CD4-positive, alpha-beta memory T cell (primary cell): ENCODE results near the gene CCT6A. TPM values are rescaled to one million over a fixed set of nuclear protein-coding genes. Genes with fewer than 3 reads are reported as not detected.
"Not testable (repeated sequence)": the region's sequence is repeated elsewhere in the genome, so short reads cannot be mapped to it uniquely, and the experiment has no call there.

Experiments
- CTCF ChIA-PET: fragments of 350-600 bp; sonication (Branson Sonifier 250); formaldehyde crosslinking; loops from one replicate; lab custom pipeline; 2021; ENCODE audit warnings: inconsistent platforms; ENCODE audit not compliant: partially characterized antibody; lab: Charles Lee
- POLR2A ChIA-PET: fragments of 350-600 bp; sonication (Branson Sonifier 250); formaldehyde crosslinking; loops from one replicate; lab custom pipeline; 2021; ENCODE audit not compliant: partially characterized antibody; lab: Charles Lee
- DNase-seq, 5 donors: peaks; one replicate each; pipeline versions ENCODE4 v3.0.0 to v3.0.0-alpha.2; 2020 to 2022; ENCODE audit warnings: mixed read lengths in 1 of 5
- H3K27ac ChIP-seq: one replicate; pipeline ENCODE4 v1.7.0; 2013; ENCODE audit warnings: low read depth, low read length
- H3K27me3 ChIP-seq: 2 replicates; pipeline ENCODE4 v1.7.0; 2013; ENCODE audit warnings: mild to moderate bottlenecking, low read length, moderate library complexity; ENCODE audit not compliant: insufficient read depth
- H3K36me3 ChIP-seq: 2 replicates; pipeline ENCODE4 v1.7.0; 2013; ENCODE audit warnings: mild to moderate bottlenecking, low read length, moderate library complexity; ENCODE audit not compliant: insufficient read depth
- H3K4me1 ChIP-seq: 2 replicates; pipeline ENCODE4 v1.7.0; 2013; ENCODE audit warnings: mild to moderate bottlenecking, low read length, moderate library complexity; ENCODE audit not compliant: insufficient read depth
- H3K4me3 ChIP-seq, 2 donors: one replicate each; pipeline ENCODE4 v1.7.0; 2013; ENCODE audit warnings: low read length in 2 of 2, mild to moderate bottlenecking in 1 of 2
- H3K9me3 ChIP-seq, 2 donors: one replicate each; pipeline ENCODE4 v1.7.0; 2013; ENCODE audit warnings: low read length in 2 of 2, control low read depth in 1 of 2; ENCODE audit not compliant: control insufficient read depth in 1 of 2
- H3K27ac Mint-ChIP-seq, 7 donors: one replicate each; pipeline ENCODE4 v1.8.0; 2020 to 2021; ENCODE audit warnings: mixed read lengths in 7 of 7, mild to moderate bottlenecking in 6 of 7, inconsistent platforms in 3 of 7, moderate library complexity in 3 of 7
- H3K27me3 Mint-ChIP-seq, 2 donors: one replicate each; pipeline ENCODE4 v1.8.0; 2020 to 2021; ENCODE audit warnings: mixed read lengths in 2 of 2
- H3K36me3 Mint-ChIP-seq, 2 donors: one replicate each; pipeline ENCODE4 v1.8.0; 2020 to 2021; ENCODE audit warnings: mixed read lengths in 2 of 2, inconsistent platforms in 1 of 2, mild to moderate bottlenecking in 1 of 2
- H3K4me1 Mint-ChIP-seq, 4 donors: one replicate each; pipeline ENCODE4 v1.8.0; 2020 to 2021; ENCODE audit warnings: mixed read lengths in 4 of 4, mild to moderate bottlenecking in 1 of 4
- H3K4me3 Mint-ChIP-seq, 8 donors: one replicate each; pipeline ENCODE4 v1.8.0; 2020 to 2021; ENCODE audit warnings: mixed read lengths in 8 of 8, mild to moderate bottlenecking in 7 of 8, moderate library complexity in 6 of 8, inconsistent platforms in 3 of 8
- H3K9me3 Mint-ChIP-seq, 8 donors: one replicate each; pipeline ENCODE4 v1.8.0; 2020 to 2021; ENCODE audit warnings: mixed read lengths in 8 of 8, mild to moderate bottlenecking in 5 of 8, inconsistent platforms in 3 of 8, moderate library complexity in 1 of 8
- intact Hi-C: fragments of 100-400 bp; cut with micrococcal nuclease; formaldehyde crosslinking; loops from one replicate; pipeline ENCODE4 v1.15.1; 2023
- polyA plus RNA-seq, 2 donors: library from polyadenylated mRNA; unstranded; fragments of 300-500 nt; fragmentation: Illumina TruSeq; gene quantifications; one replicate each; pipeline ENCODE4 v1.2.3, GENCODE V29; 2021
- total RNA-seq, 2 experiments: library from RNA; stranded (reverse); gene quantifications; one replicate each; pipeline ENCODE4 v1.2.3, GENCODE V29; 2021

CCT6A gene
- total RNA-seq = 10 to 100 TPM; 72.9 to 78.2 TPM
- polyA plus RNA-seq = 100 to 1,000 TPM in 1 of 2 donors, 10 to 100 TPM in 1; 94.7 to 113 TPM

- POLR2A ChIA-PET = interaction anchor here (0.8 to 5.9 kb wide), 9 partner anchors 9 to 686 kb away, joined by 4 to 87 read pairs (median 6); partner anchors contain the start of genes CHCHD2, LANCL2 and SUMF2
These were observed at the start of gene CCT6A, which contains the start of gene PSPH for GRCh38 chr7:56051339-56052191. Gene CCT6A (plus strand): TSS chr7:56051765. CDS start chr7:56051849, 84 bp downstream. Gene PSPH (minus strand): TSS chr7:56051444. CDS start chr7:56021212, 30,232 bp downstream.

DNA sequence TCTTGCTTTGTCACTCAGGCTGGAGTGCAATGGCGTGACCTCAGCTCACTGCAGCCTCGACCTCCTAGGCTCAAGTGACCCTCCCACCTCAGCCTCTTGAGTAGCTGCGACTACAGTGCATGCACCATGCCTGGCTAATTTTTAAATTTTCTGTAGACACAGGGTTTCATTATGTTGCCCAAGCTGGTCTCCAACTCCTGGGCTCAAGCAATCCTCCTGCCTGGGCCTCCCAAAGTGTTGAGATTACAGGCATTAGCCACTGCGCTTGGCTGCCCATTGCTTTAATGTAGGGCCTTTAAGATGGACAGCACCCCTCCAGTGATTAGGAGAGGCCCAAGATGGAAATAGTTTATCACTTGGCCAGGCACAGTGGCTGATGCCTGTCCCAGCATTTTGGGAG, 47.8 kb upstream of the CCT6A start:
- no peaks in the 10 kb centered on the region for H3K9me3 ChIP-seq
- no peak overlapping the region for H3K4me3 Mint-ChIP-seq
- H3K4me3 ChIP-seq = no peak overlapping the region
- no peaks in the 10 kb centered on the region for H3K36me3 ChIP-seq
- ChIA-PET POLR2A (no interaction called here), CTCF (interaction anchor here (0.9 to 14.6 kb wide), 7 partner anchors 9 to 363 kb away, joined by 3 to 240 read pairs (median 5); no protein-coding TSS in a partner anchor)
- H3K9me3 Mint-ChIP-seq = no peaks in the 10 kb centered on the region
- H3K27me3 Mint-ChIP-seq = no peaks in the 10 kb centered on the region
- peaks cover 0 to 4% (median 1%) of the 10 kb centered on the region in 4 donors for H3K4me1 Mint-ChIP-seq
- no peak for DNase-seq
- peaks cover 11 to 12% of the 10 kb centered on the region in 2 donors for H3K36me3 Mint-ChIP-seq
- H3K4me1 ChIP-seq = no peaks in the 10 kb centered on the region
- intact Hi-C loops = no loop called here
- H3K27me3 ChIP-seq = no peaks in the 10 kb centered on the region
- H3K27ac Mint-ChIP-seq = peak overlapping the region in 1 of 7 donors; percentile 70
- H3K27ac ChIP-seq = no peak overlapping the region

More at GRCh38 chr7:56051339-56052191, at the start of gene CCT6A, which contains the start of gene PSPH:
- CTCF ChIA-PET = interaction anchor here (1.1 to 2.5 kb wide), 6 partner anchors 10 to 52 kb away, joined by 3 to 8 read pairs (median 6); partner anchors contain the start of gene SUMF2
- H3K4me3 ChIP-seq = peak within 1 kb of the TSS; percentile 10 to 95
- H3K4me3 Mint-ChIP-seq = peak within 1 kb of the TSS; percentile 90 to 99 (median 96)
- H3K27me3 Mint-ChIP-seq = no peaks in the 10 kb centered on the region
- no peaks in the 10 kb centered on the region for H3K9me3 ChIP-seq
- peak within 1 kb of the TSS; percentile 82 for H3K27ac ChIP-seq
- H3K4me1 Mint-ChIP-seq = peaks cover 18 to 44% (median 28%) of the 10 kb centered on the region in 4 donors
- H3K27me3 ChIP-seq = no peaks in the 10 kb centered on the region
- intact Hi-C loops = loop anchor here (1.0 to 5.0 kb wide), 6 partner anchors 13 to 686 kb away; partner anchors contain the start of genes CHCHD2, LANCL2, MRPS17 and SUMF2
- peaks cover 7 to 34% of the 10 kb centered on the region in 2 donors for H3K36me3 Mint-ChIP-seq
- H3K27ac Mint-ChIP-seq = peak within 1 kb of the TSS; percentile 87 to 98 (median 96)
- peaks cover 41% of the 10 kb centered on the region for H3K4me1 ChIP-seq
- peaks cover 32% of the 10 kb centered on the region for H3K36me3 ChIP-seq
- no peaks in the 10 kb centered on the region for H3K9me3 Mint-ChIP-seq
- peak; percentile 82 to 89 (median 85) for DNase-seq

DNA sequence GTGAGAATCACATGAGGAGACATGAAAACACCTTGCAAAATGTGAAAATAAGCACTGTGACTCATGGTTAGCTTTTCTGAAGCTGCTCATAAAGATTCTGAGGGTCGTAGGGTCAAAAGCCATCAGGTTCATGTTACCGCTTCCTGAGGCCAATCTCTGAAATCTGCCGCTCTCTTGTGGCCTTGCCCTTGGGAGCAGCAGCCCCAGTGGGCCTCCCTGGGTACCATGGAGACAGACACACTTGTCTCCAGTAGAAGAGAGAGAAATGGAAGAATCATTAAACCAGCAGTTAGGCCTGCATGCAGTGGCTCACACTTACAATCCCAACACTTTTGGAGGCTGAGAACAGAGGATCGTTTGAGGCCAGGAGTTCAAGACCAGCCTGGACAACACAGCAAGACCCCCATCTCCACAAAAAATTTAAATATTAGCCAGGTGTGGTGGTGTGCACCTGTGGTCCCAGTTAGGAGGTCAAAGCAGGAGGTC, 44.4 kb upstream of the CCT6A start:
- H3K27me3 ChIP-seq = no peaks in the 10 kb centered on the region
- no peak for DNase-seq
- no peaks in the 10 kb centered on the region for H3K36me3 ChIP-seq
- ChIA-PET CTCF (interaction anchor here (0.7 to 14.6 kb wide), 8 partner anchors 7 to 67 kb away, joined by 3 to 240 read pairs (median 4); no protein-coding TSS in a partner anchor), POLR2A (no interaction called here)
- H3K36me3 Mint-ChIP-seq = no peaks in the 10 kb centered on the region
- no peaks in the 10 kb centered on the region for H3K9me3 ChIP-seq
- H3K4me3 Mint-ChIP-seq = no peak overlapping the region
- no peaks in the 10 kb centered on the region for H3K4me1 Mint-ChIP-seq
- H3K4me3 ChIP-seq = no peak overlapping the region
- no peak overlapping the region for H3K27ac ChIP-seq
- H3K27ac Mint-ChIP-seq = peak overlapping the region in 1 of 7 donors; percentile 13
- no peaks in the 10 kb centered on the region for H3K27me3 Mint-ChIP-seq
- no peaks in the 10 kb centered on the region for H3K4me1 ChIP-seq
- no peaks in the 10 kb centered on the region for H3K9me3 Mint-ChIP-seq
- intact Hi-C loops = no loop called here

GRCh38 chr7:56007891-56008290, 43.7 kb upstream of the CCT6A start:
- Histone ChIP-seq H3K4me1 (no peaks in the 10 kb centered on the region), H3K4me3 (no peak overlapping the region), H3K36me3 (no peaks in the 10 kb centered on the region), H3K27ac (no peak overlapping the region), H3K27me3 (no peaks in the 10 kb centered on the region), H3K9me3 (no peaks in the 10 kb centered on the region)
- POLR2A ChIA-PET = no interaction called here
- Mint-ChIP-seq H3K9me3 (no peaks in the 10 kb centered on the region), H3K27ac (peak overlapping the region in 2 of 7 donors; percentile 19 to 55), H3K4me3 (no peak overlapping the region), H3K36me3 (no peaks in the 10 kb centered on the region), H3K27me3 (no peaks in the 10 kb centered on the region), H3K4me1 (no peaks in the 10 kb centered on the region)
- no peak for DNase-seq
- intact Hi-C loops = no loop called here
- CTCF ChIA-PET = interaction anchor here (1.0 to 14.6 kb wide), 4 partner anchors 8 to 66 kb away, joined by 3 to 240 read pairs (median 4); no protein-coding TSS in a partner anchor

GRCh38 chr7:56009695-56010094, 41.9 kb upstream of the CCT6A start:
- no peaks in the 10 kb centered on the region for H3K27me3 ChIP-seq
- H3K4me3 ChIP-seq = no peak overlapping the region
- ChIA-PET CTCF (interaction anchor here (14.6 kb wide), 1 partner anchor 65 kb away, joined by 240 read pairs; no protein-coding TSS in a partner anchor), POLR2A (no interaction called here)
- Mint-ChIP-seq H3K27ac (peak overlapping the region in 1 of 7 donors; percentile 12), H3K27me3 (no peaks in the 10 kb centered on the region), H3K9me3 (no peaks in the 10 kb centered on the region), H3K36me3 (no peaks in the 10 kb centered on the region), H3K4me3 (no peak overlapping the region), H3K4me1 (no peaks in the 10 kb centered on the region)
- no peaks in the 10 kb centered on the region for H3K4me1 ChIP-seq
- DNase-seq = no peak
- H3K27ac ChIP-seq = no peak overlapping the region
- no peaks in the 10 kb centered on the region for H3K9me3 ChIP-seq
- intact Hi-C loops = no loop called here
- no peaks in the 10 kb centered on the region for H3K36me3 ChIP-seq

DNA sequence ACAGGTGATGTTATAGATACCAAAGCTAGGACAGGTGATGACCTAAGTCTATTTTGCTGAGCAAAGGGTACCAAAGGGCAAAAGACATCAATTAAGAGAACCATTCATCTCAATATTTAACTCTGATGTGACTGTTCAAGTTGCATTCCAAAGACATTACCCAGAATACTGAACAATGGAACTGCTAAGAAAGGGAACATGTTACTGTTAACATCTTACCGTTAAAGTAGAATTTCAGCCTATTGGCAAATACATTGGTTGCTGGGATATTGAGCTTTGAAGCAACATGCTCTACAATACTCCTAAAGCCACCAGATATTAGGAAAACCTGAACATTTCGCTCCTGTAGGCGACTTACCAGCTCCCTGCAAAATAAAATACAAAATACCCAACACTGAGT, 34.5 kb upstream of the CCT6A start:
- H3K4me1 ChIP-seq, H3K27me3 ChIP-seq, H3K9me3 Mint-ChIP-seq, POLR2A ChIA-PET, intact Hi-C loops, H3K4me1 Mint-ChIP-seq, DNase-seq, H3K36me3 ChIP-seq, H3K27me3 Mint-ChIP-seq, H3K4me3 Mint-ChIP-seq, H3K36me3 Mint-ChIP-seq, H3K27ac Mint-ChIP-seq, H3K27ac ChIP-seq, H3K4me3 ChIP-seq, CTCF ChIA-PET, H3K9me3 ChIP-seq: not testable (repeated sequence)

- H3K4me1 Mint-ChIP-seq = peaks cover 0 to 2% (median 0%) of the 10 kb centered on the region in 4 donors
- H3K9me3 ChIP-seq = no peaks in the 10 kb centered on the region
- no peaks in the 10 kb centered on the region for H3K36me3 ChIP-seq
- no peak overlapping the region for H3K4me3 ChIP-seq
- H3K4me3 Mint-ChIP-seq = no peak overlapping the region
- H3K27me3 ChIP-seq = no peaks in the 10 kb centered on the region
- no peaks in the 10 kb centered on the region for H3K27me3 Mint-ChIP-seq
- no peaks in the 10 kb centered on the region for H3K9me3 Mint-ChIP-seq
- H3K27ac Mint-ChIP-seq = no peak overlapping the region
- intact Hi-C loops = no loop called here
- DNase-seq = no peak
- ChIA-PET POLR2A (interaction anchor here (1.2 kb wide), 1 partner anchor 19 kb away, joined by 3 read pairs; no protein-coding TSS in a partner anchor), CTCF (interaction anchor here (1.5 kb wide), 1 partner anchor 54 kb away, joined by 6 read pairs; no protein-coding TSS in a partner anchor)
- no peak overlapping the region for H3K27ac ChIP-seq
- H3K4me1 ChIP-seq = no peaks in the 10 kb centered on the region
- H3K36me3 Mint-ChIP-seq = no peaks in the 10 kb centered on the region
These were observed 32.1 kb upstream of the CCT6A start for GRCh38 chr7:56019501-56019900.
